GM18526 (cell line): ENCODE results near the gene PATL1.

Experiments
- POLR2A ChIP-seq: IDR thresholded peaks from 3 replicates; pipeline ENCODE4 v1.6.1; 2011; ENCODE audit not compliant: insufficient read length; ENCODE audit errors: extremely low read depth

The PATL1 gene

DNA sequence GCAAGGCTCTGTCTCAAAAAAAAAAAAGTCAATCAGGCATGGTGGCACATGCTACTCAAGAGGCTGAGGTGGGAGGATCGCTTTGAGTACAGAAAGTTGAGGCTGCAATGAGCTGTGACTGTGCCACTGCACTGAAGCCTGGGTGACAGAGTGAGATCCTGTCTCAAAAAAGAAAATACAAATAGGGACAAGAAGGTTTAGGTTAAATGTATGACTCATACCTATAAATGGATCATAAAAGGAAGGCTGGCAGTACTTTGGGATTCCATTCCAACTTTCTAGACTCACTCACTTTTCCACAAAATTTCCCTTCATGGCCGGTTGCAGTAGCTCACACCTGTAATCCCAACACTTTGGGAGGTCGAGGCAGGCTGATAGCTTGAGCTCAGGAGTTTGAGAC lies 27.7 kb downstream of the PATL1 start:
- no peak for TF ChIP-seq POLR2A

GRCh38 chr11:59630493-59630892 lies 38.3 kb downstream of the PATL1 start:
- TF ChIP-seq POLR2A = no peak

- no peak for TF ChIP-seq POLR2A
These were observed 38.8 kb downstream of the PATL1 start for GRCh38 chr11:59629996-59630395.

DNA sequence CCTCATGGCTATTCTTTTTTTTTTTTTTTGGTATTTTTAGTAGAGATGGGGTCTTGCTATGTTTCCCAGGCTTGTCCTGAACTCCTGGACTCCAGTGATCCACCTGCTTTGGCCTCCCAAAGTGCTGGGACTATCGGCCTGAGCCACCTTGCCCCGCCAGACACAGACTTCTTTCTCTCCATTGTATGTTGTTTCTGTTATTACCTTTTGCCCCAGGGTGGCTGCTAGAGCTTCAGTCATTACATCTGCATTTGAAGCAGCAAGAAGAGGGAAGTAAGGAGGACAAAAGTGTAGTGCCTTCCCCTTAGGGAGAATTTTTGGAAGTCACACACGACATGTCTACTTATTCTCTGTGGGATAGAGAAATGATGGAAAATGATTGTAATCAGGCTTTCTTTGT lies 43.1 kb downstream of the PATL1 start:
- TF ChIP-seq POLR2A = no peak

- TF ChIP-seq POLR2A = no peak
These were observed 51.0 kb downstream of the PATL1 start for GRCh38 chr11:59617876-59618275.

- TF ChIP-seq POLR2A = peak; percentile 41
These were observed 52.3 kb downstream of the PATL1 start for GRCh38 chr11:59616396-59616982.

- peak; percentile 71 for TF ChIP-seq POLR2A
These were observed 53.0 kb downstream of the PATL1 start, which contains the start of gene OSBP for GRCh38 chr11:59615637-59616395. Gene OSBP, minus strand, starts transcription at chr11:59615774. Its CDS starts 110 bp downstream, at chr11:59615664.

GRCh38 chr11:59615120-59615636 lies 53.7 kb downstream of the PATL1 start:
- TF ChIP-seq POLR2A = no peak

GRCh38 chr11:59614277-59615119 lies 54.3 kb downstream of the PATL1 start:
- no peak for TF ChIP-seq POLR2A

DNA sequence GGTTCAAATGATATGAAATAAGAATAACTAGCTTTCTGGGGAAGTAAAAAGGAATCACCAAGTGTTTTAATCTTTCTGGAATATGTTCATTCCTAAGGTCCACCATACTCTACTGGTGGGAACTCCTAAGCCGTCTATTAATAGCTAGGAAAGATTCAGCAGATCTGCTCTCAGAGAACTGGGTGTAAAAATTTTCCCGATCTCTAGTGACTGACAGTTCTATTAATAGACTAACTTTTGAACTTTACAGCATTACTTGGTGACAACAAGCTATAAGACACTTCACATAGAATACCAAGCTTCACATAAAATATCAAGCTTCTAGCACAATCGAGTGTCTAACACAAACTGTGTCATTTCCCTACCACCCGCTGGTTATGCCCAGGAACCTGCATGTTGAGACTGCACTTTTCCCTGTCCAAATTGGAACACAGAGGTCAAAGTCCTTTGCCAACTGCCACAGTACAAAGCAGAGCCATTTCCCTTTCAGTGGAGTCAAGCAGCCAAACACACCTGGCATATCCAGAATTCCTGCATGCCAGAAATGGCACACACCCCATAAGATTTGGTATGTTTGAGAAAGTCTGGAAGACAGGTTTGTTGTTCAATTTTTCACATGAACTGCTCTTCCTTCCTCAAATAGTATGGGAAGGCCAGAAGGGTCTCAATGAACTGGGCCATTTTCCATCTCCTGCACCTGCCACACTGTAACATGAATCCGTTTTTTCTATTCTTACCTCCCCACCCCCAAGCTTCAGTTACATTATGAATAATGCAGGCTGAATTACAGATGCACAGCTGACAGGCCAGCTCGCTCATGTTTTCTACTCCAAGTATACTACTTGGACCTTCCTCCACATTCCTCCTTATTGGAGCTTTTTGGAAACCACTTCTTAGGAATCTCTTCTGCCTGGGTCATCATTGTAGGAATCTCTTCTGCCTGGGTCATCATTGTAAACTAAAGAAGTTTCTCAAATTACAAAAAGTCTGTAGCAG lies 57.0 kb downstream of the PATL1 start:
- no peak for TF ChIP-seq POLR2A

DNA sequence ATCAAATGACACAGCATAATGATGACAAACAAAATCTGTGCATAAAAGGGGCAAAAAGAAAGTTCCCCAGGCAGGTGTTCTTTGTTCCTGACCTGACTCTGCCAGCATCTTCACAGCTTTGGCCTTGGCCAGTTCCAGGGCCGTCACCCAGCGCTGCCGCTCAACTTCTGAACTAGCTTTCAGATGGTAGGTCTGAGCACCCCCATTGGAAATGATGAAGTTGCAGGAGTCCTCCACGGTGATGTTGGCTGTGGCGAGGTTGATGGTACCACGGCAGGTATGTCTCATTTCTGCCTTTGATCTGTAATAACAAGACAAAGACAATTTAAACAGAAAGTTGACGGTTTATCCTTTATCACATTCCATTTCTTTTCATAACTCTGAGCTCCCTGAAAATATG lies 58.5 kb downstream of the PATL1 start:
- TF ChIP-seq POLR2A = no peak

DNA sequence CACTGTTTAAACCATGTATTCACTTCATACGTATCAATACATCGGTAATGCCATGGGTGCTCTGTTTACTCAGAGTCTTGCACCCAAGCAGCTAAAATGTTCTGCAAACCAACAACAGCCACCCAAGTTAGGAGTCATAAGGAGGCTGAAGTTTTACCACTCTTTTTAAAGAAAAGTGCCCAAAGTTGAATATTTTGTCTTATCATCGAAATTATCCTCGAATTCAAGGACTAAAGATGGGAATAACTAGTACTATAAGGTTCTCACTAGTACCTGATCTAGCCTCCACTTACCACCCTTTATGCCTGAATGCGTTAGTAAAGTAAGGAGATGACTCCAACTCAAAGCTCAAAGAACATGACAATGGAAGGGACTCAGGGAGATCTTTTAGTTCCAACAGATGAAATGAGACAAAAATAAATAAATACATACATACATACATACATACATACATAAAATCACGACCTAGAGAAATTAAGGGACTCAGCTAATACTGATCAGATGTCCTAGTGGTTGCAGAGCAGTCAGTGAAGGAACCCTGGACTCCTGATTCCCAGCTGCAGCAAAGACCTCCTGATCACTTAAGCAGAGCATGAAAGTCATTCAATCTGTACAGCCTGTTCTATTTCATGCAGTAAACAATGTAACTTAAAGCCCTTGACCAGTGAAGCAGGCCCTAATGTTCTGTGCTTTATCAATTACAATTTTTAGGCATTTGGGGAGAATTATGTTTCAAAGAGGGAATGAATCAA lies 61.0 kb downstream of the PATL1 start:
- TF ChIP-seq POLR2A = no peak

DNA sequence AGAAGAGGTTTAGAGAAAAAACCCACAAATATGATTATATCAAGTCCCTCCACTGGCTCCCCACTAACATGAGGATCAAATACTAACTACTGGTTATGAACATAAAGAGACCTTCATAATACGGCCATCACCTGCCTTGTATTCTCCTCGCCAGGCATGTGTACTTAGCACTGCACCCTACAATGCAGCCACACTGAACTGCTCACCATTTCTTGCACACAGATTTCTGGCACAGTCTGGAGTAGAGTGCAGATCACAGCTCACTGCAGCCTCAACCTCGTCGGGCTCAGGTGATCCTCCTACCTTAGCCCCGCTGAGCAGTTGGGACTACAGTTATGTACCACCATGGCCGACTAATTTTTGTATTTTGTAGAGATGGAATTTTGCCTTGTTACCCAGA lies 66.4 kb downstream of the PATL1 start:
- TF ChIP-seq POLR2A = no peak

DNA sequence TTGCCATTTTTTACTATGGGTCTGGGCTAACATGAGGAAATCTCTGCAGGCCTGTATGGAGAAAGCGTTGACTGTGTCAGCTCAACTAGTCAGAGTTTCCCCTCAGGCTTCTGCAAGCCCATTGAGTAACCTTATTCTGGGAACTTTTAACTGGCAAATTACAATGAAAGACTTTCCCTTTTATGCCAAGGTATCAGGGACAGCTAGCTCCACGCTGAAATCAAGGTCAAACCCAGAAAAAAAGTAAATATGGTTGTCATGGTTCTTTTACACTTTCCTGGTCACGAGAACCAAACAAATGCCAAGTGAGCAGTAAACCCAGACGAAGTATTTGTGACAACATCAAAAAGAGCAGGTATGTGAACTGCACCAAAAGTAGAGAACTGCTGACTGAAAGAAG lies 67.0 kb downstream of the PATL1 start:
- TF ChIP-seq POLR2A = no peak
